DMS79 (cell line): ENCODE data around the gene CENPC.
"Not testable (repeated sequence)": the region's sequence is repeated elsewhere in the genome, so short reads cannot be mapped to it uniquely, and the experiment has no call there.

ENCODE experiments used
- DNase-seq: peaks from one replicate; lab custom pipeline; 2025; lab: John Stamatoyannopoulos, UW

CENPC gene

DNA sequence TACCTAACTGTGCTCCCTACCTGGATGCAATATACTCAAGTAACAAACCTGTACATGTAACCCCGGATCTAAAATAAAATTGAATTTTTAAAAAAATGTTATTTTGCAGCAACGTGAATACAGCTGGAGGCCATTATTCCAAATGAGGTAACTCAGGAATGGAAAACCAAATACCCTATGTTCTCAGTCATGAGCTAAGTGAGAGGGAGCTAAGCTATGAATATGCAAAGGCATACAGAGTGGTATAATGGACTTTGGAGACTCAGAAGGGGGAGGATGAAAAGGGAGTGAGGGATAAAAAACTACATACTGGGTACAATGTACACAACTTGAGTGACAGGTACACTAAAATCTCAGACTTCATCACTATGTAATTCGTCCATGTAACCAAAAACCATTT is 78.6 kb downstream of the CENPC start:
- DNase-seq: no peak

- no peak for DNase-seq
Measured at GRCh38 chr4:67465763-67466052, 79.6 kb downstream of the CENPC start.

DNA sequence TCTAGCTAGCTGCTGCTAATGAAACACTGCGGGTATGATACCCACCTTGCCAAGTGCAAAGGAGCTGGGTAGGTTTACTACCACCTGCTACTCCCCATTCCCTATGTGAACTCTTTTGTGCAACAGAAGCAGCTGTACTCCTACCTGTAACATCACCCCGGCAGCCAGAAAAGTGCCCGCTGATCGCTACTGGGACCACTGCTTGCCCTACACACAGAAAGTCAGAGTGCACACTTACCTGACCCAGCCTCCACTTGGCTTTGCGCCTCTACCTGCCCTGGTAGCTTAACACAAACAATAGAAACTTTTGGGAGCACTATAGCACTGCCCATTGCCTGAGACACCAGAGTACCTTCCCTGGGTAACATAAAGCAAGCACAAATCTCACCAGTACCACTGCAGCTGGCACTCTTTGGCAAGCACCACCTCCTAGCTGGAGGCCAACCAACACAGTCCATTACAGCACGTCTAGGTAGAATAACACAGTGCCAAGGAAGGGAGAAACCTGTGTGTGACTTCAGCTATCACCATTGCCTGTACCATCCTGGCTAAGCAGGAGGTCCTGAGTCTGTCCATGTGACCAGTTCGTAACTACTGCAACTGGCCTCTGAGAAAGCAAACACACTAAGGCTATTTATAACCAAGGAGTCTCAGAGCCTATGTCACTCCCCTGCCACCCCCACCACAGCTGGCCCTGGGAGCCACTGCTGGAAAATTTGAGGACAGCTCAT is 80.1 kb downstream of the CENPC start:
- no peak for DNase-seq

GRCh38 chr4:67460574-67460973 is 84.7 kb downstream of the CENPC start:
- no peak for DNase-seq

DNA sequence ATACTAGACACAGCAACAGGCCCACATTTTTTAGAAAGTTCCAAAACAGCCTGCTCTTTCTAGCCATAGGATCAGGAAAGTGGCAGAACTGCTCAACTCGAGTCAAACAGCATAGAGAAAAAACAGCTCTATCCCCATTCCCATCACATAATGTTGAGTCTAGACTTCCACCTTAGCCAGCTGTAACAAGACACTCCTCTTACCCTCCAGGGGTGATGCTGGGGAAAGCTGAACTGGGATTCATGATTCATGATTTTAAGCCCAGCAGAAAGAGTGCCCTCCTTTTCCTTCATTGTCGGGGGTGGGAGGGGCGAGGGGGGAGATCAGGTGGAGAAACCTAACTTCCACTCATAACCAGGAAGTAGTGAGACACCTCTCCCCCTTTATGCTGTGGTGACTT is 86.1 kb downstream of the CENPC start:
- DNase-seq: no peak

GRCh38 chr4:67456577-67457196 is 88.6 kb downstream of the CENPC start:
- DNase-seq: no peak

GRCh38 chr4:67452846-67453205 is 92.5 kb downstream of the CENPC start:
- DNase-seq: not testable (repeated sequence)

GRCh38 chr4:67452100-67452845 is 93.0 kb downstream of the CENPC start:
- DNase-seq: no peak

DNA sequence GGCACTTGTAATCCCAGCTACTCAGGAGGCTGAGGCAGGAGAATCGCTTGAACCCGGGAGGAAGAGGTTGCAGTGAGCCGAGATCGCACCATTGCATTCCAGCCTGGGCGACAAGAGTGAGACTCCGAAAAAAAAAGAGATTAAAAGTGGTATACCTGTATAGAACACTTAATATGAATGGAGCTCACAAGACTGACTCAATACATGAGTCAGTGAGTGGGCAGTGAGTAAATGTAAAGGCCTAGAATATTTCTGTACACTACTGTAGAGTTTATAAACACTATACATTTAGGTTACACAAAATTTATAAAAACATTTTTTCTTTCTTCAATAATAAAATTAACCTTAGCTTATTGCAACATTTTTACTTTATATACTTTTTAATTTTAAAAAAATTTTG is 93.8 kb downstream of the CENPC start:
- DNase-seq: no peak

DNA sequence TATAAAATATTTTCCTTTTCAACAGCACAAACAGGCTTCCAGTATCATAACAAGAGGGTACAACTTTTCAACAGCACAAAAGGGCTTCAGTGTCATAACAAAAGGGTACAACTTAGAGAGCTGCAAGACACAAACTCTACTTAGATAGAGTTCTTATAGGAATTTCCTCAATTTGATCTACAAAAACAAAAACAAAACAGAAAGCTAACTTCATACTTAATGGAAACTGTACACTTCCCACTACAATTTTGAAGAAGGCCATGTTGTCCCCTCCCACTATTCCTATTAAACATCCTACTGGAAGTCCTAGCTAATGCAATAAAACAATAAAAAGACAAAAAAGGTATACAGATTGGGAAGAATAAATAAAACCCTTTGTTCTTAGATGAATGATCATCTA is 96.7 kb downstream of the CENPC start:
- DNase-seq: no peak

DNA sequence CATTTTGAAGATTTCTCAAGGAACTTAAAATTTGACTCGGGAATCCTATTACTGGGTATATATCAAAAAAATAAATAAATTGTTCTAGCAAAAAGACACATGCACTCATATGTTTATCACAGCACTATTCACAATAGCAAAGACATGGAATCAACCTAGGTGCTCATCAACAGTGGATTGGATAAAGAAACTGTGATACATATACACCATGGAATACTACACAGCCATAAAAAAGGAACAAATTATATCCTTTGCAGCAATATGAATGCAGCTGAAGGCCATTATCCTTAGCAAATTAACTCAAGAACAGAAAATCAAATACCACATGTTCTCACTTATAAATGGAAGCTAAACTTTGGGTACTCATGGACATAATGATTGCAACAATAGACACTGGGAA is 97.4 kb downstream of the CENPC start:
- DNase-seq: no peak

- no peak for DNase-seq
Measured at GRCh38 chr4:67446811-67447210, 98.5 kb downstream of the CENPC start.

GRCh38 chr4:67445881-67446280 is 99.4 kb downstream of the CENPC start:
- DNase-seq: not testable (repeated sequence)

DNA sequence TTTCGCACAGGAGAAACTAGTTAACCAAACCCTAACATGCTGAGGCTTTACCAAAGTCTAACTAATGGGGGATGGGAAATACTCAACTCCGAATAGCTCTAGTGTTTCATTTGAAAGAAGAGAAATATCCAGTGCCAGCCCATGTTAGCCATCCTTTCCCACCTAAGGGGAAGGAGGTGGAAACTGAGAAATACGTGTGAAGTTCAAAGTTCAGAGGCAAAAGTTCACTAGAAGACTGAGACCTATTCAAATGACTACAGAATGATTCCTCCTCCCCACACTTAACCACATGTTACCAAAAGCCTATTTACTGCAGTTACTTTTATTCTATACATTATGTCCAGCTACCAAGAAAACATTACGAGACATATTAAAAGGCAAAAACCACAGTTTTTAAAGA is 106.3 kb downstream of the CENPC start:
- no peak for DNase-seq

- no peak for DNase-seq
Measured at GRCh38 chr4:67437974-67438713, 107.2 kb downstream of the CENPC start.

DNA sequence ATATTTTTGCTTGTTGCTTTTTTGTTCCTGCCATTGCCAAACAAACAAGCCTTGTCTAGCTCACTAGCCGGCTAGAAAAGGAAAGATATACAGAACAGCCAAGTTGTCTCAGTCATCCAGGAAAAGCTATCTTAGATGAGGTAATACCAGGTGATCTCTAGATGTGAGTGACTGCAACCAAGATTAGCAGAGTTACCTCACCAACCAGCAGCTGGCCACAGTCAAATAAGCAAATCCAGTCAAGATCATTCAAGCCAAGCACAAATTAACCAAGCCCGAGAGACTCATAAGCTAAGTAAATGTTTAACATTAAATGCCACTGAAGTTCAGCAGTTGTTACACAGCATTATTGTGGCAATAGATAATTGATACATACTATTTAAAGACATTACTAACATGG is 108.6 kb downstream of the CENPC start:
- no peak for DNase-seq

DNA sequence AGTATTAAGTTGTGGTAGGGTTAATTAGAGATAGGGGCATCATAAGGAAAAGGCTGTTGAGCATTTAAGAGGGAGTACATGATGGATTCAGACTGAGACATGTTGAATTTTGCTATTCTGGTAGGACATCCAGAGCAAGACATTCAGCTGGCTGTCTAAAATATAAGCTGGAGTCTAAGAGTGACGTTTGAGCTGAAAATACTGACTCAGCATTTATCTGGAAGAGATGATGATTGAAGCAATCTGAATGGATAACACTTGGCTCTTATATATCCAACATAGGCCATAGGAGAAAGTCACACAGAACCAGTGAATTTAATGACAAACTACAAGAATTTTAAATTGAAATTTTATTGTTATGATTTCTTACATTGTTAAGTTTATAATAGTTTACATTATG is 114.3 kb downstream of the CENPC start:
- no peak for DNase-seq

- DNase-seq: no peak
Measured at GRCh38 chr4:67428819-67429218, 116.5 kb downstream of the CENPC start.
